ENCODE data around the gene SATB1.

SATB1 gene

DNA sequence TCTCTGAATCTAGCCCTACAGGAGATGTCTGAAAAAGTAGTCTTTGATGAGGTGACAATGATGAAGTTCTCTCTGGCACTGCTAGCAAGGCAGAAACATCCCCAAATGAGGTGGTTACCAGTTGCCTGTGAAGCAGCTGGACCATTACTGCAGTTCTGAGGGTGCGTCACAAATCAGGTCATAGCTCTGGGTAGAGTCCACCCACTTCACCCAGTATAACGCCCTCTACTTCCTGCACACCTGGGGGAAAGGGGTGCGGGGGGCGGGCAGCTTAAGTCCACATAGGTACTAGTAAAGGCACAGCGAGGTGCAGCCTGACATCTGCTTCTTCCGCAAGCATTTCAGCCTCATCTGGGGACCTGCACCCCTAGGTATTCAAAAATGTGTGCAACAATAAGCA is 13.4 kb upstream of the SATB1 start:
- DNase-seq (ENCODE audit: low read depth in 1 of 2, low spot score in 1 of 2), result no peak
- no peak overlapping the region for H3K4me3 ChIP-seq (replicated peaks; ENCODE audit: insufficient read depth, low read length)
- TF ChIP-seq REST (IDR thresholded peaks at IDR 0.05; ENCODE audit: insufficient replicate concordance, low read depth) (no peak), POLR2AphosphoS5 (IDR thresholded peaks at IDR 0.05; ENCODE audit: low read depth) (no peak), GABPA (IDR thresholded peaks at IDR 0.05; ENCODE audit: low read depth) (no peak), SPI1 (IDR thresholded peaks at IDR 0.05; ENCODE audit: borderline replicate concordance, low read depth) (no peak)
- TF ChIP-seq, protein P1, sequence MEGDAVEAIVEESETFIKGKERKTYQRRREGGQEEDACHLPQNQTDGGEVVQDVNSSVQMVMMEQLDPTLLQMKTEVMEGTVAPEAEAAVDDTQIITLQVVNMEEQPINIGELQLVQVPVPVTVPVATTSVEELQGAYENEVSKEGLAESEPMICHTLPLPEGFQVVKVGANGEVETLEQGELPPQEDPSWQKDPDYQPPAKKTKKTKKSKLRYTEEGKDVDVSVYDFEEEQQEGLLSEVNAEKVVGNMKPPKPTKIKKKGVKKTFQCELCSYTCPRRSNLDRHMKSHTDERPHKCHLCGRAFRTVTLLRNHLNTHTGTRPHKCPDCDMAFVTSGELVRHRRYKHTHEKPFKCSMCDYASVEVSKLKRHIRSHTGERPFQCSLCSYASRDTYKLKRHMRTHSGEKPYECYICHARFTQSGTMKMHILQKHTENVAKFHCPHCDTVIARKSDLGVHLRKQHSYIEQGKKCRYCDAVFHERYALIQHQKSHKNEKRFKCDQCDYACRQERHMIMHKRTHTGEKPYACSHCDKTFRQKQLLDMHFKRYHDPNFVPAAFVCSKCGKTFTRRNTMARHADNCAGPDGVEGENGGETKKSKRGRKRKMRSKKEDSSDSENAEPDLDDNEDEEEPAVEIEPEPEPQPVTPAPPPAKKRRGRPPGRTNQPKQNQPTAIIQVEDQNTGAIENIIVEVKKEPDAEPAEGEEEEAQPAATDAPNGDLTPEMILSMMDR (IDR thresholded peaks at IDR 0.05; ENCODE audit: insufficient read depth, low read length), result no peak
- no peaks in the 10 kb centered on the region for H3K27me3 ChIP-seq (ENCODE audit: insufficient read depth, poor library complexity, severe bottlenecking)
- H3K27ac ChIP-seq (replicated peaks), result no peak overlapping the region

DNA sequence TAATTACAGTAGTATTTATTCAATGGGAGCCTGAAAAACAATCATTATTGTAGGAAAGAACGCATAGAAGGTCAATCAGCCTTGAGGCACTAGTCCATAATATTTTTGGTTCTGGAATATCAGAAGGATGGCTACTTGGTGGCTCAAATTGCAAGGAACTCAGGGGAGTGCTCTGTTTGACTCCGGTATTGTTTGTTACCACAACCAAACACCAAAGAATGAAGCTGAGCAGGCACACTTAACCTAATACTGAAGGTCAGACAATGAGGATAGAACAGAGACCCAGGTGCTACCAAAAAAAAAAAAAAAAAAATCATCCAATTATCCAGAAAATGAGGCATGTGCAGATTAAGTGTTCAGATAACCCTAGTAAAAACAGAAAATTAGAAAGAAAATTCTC is 11.1 kb upstream of the SATB1 start:
- DNase-seq (ENCODE audit: low read depth in 1 of 2, low spot score in 1 of 2), result no peak
- TF ChIP-seq REST (IDR thresholded peaks at IDR 0.05; ENCODE audit: insufficient replicate concordance, low read depth), result no peak
- TF ChIP-seq SPI1 (IDR thresholded peaks at IDR 0.05; ENCODE audit: borderline replicate concordance, low read depth), result no peak
- TF ChIP-seq, protein P1 (IDR thresholded peaks at IDR 0.05; ENCODE audit: insufficient read depth, low read length), result no peak
- no peak for TF ChIP-seq POLR2AphosphoS5 (IDR thresholded peaks at IDR 0.05; ENCODE audit: low read depth)
- TF ChIP-seq GABPA (IDR thresholded peaks at IDR 0.05; ENCODE audit: low read depth), result no peak
- no peaks in the 10 kb centered on the region for H3K27me3 ChIP-seq (ENCODE audit: insufficient read depth, poor library complexity, severe bottlenecking)
- H3K4me3 ChIP-seq (replicated peaks; ENCODE audit: insufficient read depth, low read length), result no peak overlapping the region
- no peak overlapping the region for H3K27ac ChIP-seq (replicated peaks)

DNA sequence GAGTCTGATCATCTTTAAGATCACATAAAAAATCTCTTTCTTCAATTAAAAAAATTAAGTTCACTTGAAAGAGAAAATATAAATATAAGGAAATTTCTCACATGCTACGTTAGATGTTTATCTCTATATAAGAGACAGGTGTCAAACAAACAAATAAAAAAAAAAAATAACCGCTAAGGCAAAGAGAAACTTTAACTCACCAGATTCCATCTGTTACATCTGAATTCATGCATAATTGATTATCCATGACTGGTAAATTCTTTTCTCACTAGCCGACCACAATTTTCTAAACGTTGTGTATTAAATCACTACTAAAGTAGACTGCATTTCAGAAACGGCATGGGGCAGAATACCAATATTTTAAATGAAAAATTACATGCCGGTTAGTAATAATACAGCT is 9.6 kb upstream of the SATB1 start:
- no peaks in the 10 kb centered on the region for H3K27me3 ChIP-seq (ENCODE audit: insufficient read depth, poor library complexity, severe bottlenecking)
- no peak overlapping the region for H3K27ac ChIP-seq (replicated peaks)
- no peak for DNase-seq (ENCODE audit: low read depth in 1 of 2, low spot score in 1 of 2)
- no peak for TF ChIP-seq SPI1 (IDR thresholded peaks at IDR 0.05; ENCODE audit: borderline replicate concordance, low read depth)
- H3K4me3 ChIP-seq (replicated peaks; ENCODE audit: insufficient read depth, low read length), result no peak overlapping the region

DNA sequence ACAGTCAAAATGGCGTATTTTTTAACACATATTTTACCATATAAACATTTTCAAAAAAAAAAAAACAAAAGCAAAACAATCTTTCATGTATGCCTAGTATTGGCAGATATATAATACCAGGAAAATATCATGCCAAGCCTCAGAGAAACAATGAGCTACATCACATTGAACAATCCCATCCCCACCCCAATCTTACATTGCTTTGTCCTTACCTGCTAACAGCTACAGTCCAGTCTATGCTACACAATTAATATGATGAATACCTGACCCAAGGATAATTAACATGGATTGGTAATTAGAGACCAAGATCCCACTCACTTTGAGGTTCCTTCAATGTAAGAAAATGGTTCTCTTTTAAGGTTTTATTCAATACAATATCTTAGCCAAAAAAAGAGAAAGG is 7.6 kb upstream of the SATB1 start:
- TF ChIP-seq, protein P1 (IDR thresholded peaks at IDR 0.05; ENCODE audit: insufficient read depth, low read length), result no peak
- no peak for TF ChIP-seq REST (IDR thresholded peaks at IDR 0.05; ENCODE audit: insufficient replicate concordance, low read depth)
- no peak for TF ChIP-seq POLR2AphosphoS5 (IDR thresholded peaks at IDR 0.05; ENCODE audit: low read depth)
- no peak for DNase-seq (ENCODE audit: low read depth in 1 of 2, low spot score in 1 of 2)
- Histone ChIP-seq H3K27me3 (ENCODE audit: insufficient read depth, poor library complexity, severe bottlenecking) (no peaks in the 10 kb centered on the region), H3K27ac (replicated peaks) (no peak overlapping the region), H3K4me3 (replicated peaks; ENCODE audit: insufficient read depth, low read length) (no peak overlapping the region)

Measured in HL-60 (cell line).